H9 (cell line): ENCODE results near the gene ATP1A4. TPM values are rescaled to one million over a fixed set of nuclear protein-coding genes. Genes with fewer than 3 reads are reported as not detected.

Experiments used
- DNase-seq: peaks from one replicate; pipeline ENCODE4 v3.0.0-alpha.2; 2017
- H2AFZ ChIP-seq: one replicate; pipeline ENCODE4 v1.6.1; 2013; ENCODE audit warnings: mild to moderate bottlenecking, low read length, control low read depth, moderate library complexity
- H2AK5ac ChIP-seq: 2 replicates; pipeline ENCODE4 v1.6.1; 2013; ENCODE audit warnings: low read length, control low read depth, mixed read lengths; ENCODE audit not compliant: insufficient read length
- H2BK120ac ChIP-seq: one replicate; pipeline ENCODE4 v1.6.1; 2013; ENCODE audit warnings: low read depth, mild to moderate bottlenecking, low read length, control low read depth, inconsistent platforms; ENCODE audit not compliant: poor library complexity, severe bottlenecking
- H2BK12ac ChIP-seq: 2 replicates; pipeline ENCODE4 v1.6.1; 2013; ENCODE audit warnings: low read length, control low read depth, mixed read lengths, low read depth; ENCODE audit not compliant: insufficient read length
- H2BK15ac ChIP-seq: 2 replicates; pipeline ENCODE4 v1.6.1; 2013; ENCODE audit warnings: low read depth, low read length, control low read depth
- H2BK20ac ChIP-seq: one replicate; pipeline ENCODE4 v1.6.1; 2013; ENCODE audit warnings: low read depth, mild to moderate bottlenecking, low read length, control low read depth, inconsistent platforms; ENCODE audit not compliant: poor library complexity, severe bottlenecking
- H2BK5ac ChIP-seq: 2 replicates; pipeline ENCODE4 v1.6.1; 2013; ENCODE audit warnings: low read length, control low read depth, mixed read lengths; ENCODE audit not compliant: insufficient read length
- H3K14ac ChIP-seq: 2 replicates; pipeline ENCODE4 v1.6.1; 2013; ENCODE audit warnings: low read length, control low read depth; ENCODE audit not compliant: insufficient read depth
- H3K18ac ChIP-seq: 2 replicates; pipeline ENCODE4 v1.6.1; 2013; ENCODE audit warnings: low read depth, mild to moderate bottlenecking, mixed read lengths, low read length, control low read depth; ENCODE audit not compliant: insufficient read length
- H3K23ac ChIP-seq: 2 replicates; pipeline ENCODE4 v1.6.1; 2013; ENCODE audit warnings: low read length, control low read depth, mixed read lengths, low read depth; ENCODE audit not compliant: insufficient read length
- H3K23me2 ChIP-seq: 2 replicates; pipeline ENCODE4 v1.6.1; 2013; ENCODE audit warnings: low read depth, mild to moderate bottlenecking, mixed read lengths, low read length, control low read depth; ENCODE audit not compliant: insufficient read length, poor library complexity, severe bottlenecking
- H3K27ac ChIP-seq: 2 replicates; pipeline ENCODE4 v1.5.1; 2013; ENCODE audit warnings: low read length, control low read depth, mixed read lengths, low read depth; ENCODE audit not compliant: insufficient read length
- H3K27me3 ChIP-seq: 2 replicates; pipeline ENCODE4 v1.6.1; 2013; ENCODE audit warnings: low read length, control low read depth, inconsistent platforms; ENCODE audit not compliant: insufficient read depth
- H3K4ac ChIP-seq: 2 replicates; pipeline ENCODE4 v1.6.1; 2013; ENCODE audit warnings: low read depth, mild to moderate bottlenecking, control low read depth, inconsistent platforms, low read length, moderate library complexity
- H3K4me1 ChIP-seq: 2 replicates; pipeline ENCODE4 v1.6.1; 2013; ENCODE audit warnings: low read length, control low read depth, inconsistent platforms; ENCODE audit not compliant: insufficient read depth
- H3K4me2 ChIP-seq: 2 replicates; pipeline ENCODE4 v1.6.1; 2013; ENCODE audit warnings: low read length, control low read depth, mixed read lengths; ENCODE audit not compliant: insufficient read length, insufficient read depth
- H3K56ac ChIP-seq: 2 replicates; pipeline ENCODE4 v1.6.1; 2013; ENCODE audit warnings: low read depth, mild to moderate bottlenecking, mixed read lengths, low read length, control low read depth; ENCODE audit not compliant: insufficient read length
- H3K79me1 ChIP-seq: 2 replicates; pipeline ENCODE4 v1.6.1; 2013; ENCODE audit warnings: low read depth, mild to moderate bottlenecking, moderate library complexity, low read length, control low read depth, inconsistent platforms; ENCODE audit not compliant: insufficient read depth, poor library complexity, severe bottlenecking
- H3K79me2 ChIP-seq: 2 replicates; pipeline ENCODE4 v1.6.1; 2013; ENCODE audit warnings: low read length, control low read depth, inconsistent platforms; ENCODE audit not compliant: insufficient read depth
- H3K9ac ChIP-seq: 2 replicates; pipeline ENCODE4 v1.6.1; 2013; ENCODE audit warnings: low read length, control low read depth, mixed read lengths; ENCODE audit not compliant: insufficient read length; ENCODE audit errors: extremely low read depth
- H3K9me3 ChIP-seq: one replicate; pipeline ENCODE4 v1.6.1; 2013; ENCODE audit warnings: low read depth, low read length, inconsistent platforms; ENCODE audit not compliant: control insufficient read depth
- H3T11ph ChIP-seq: one replicate; pipeline ENCODE4 v1.6.1; 2013; ENCODE audit warnings: mild to moderate bottlenecking, low read length, control low read depth, inconsistent platforms
- H4K20me1 ChIP-seq: one replicate; pipeline ENCODE4 v1.6.1; 2013; ENCODE audit not compliant: control insufficient read depth, insufficient read length, insufficient read depth
- H4K5ac ChIP-seq: 2 replicates; pipeline ENCODE4 v1.6.1; 2013; ENCODE audit warnings: low read depth, mild to moderate bottlenecking, mixed read lengths, low read length, control low read depth; ENCODE audit not compliant: insufficient read length
- H4K8ac ChIP-seq: replicated peaks from 2 replicates; pipeline ENCODE4 v1.6.1; 2013; ENCODE audit warnings: low read length, control low read depth, mixed read lengths, low read depth; ENCODE audit not compliant: insufficient read length
- H4K91ac ChIP-seq: 2 replicates; pipeline ENCODE4 v1.6.1; 2013; ENCODE audit warnings: low read depth, mild to moderate bottlenecking, moderate library complexity, mixed read lengths, low read length, control low read depth; ENCODE audit not compliant: insufficient read length
- H3K27ac Mint-ChIP-seq, 3 experiments: 2 replicates in 2 of 3; 3 replicates in 1 of 3; pipeline ENCODE4 v1.8.0; 2020 to 2021; ENCODE audit warnings: mixed read lengths in 3 of 3, mild to moderate bottlenecking in 1 of 3, moderate library complexity in 1 of 3
- H3K27me3 Mint-ChIP-seq: 2 replicates; pipeline ENCODE4 v1.8.0; 2021; ENCODE audit warnings: low read depth, mild to moderate bottlenecking, moderate library complexity, mixed read lengths
- H3K36me3 Mint-ChIP-seq, 3 experiments: 2 replicates in 2 of 3; 3 replicates in 1 of 3; pipeline ENCODE4 v1.8.0; 2020 to 2021; ENCODE audit warnings: low read depth in 3 of 3, mixed read lengths in 3 of 3; ENCODE audit not compliant: insufficient read depth in 1 of 3
- H3K4me1 Mint-ChIP-seq, 2 experiments: 2 replicates each; pipeline ENCODE4 v1.8.0; 2020; ENCODE audit warnings: mixed read lengths in 2 of 2
- H3K4me3 Mint-ChIP-seq, 2 experiments: 2 replicates in 1 of 2; 3 replicates in 1 of 2; pipeline ENCODE4 v1.8.0; 2020 to 2021; ENCODE audit warnings: mild to moderate bottlenecking in 2 of 2, mixed read lengths in 2 of 2, moderate library complexity in 1 of 2
- H3K9me3 Mint-ChIP-seq, 2 experiments: 2 replicates in 1 of 2; 3 replicates in 1 of 2; pipeline ENCODE4 v1.8.0; 2020; ENCODE audit warnings: mild to moderate bottlenecking in 2 of 2, mixed read lengths in 2 of 2, moderate library complexity in 1 of 2
- WGBS: extraction: QIAGEN DNeasy Blood & Tissue Kit; methylation state at CpG from one replicate; pipeline ENCODE4 v1.1.7; 2013; ENCODE audit warnings: missing lambda C conversion rate, low lambda C conversion rate, mixed read lengths; ENCODE audit not compliant: insufficient read length; ENCODE audit errors: extremely low coverage; 5-methylcytosine and 5-hydroxymethylcytosine counted together
- total RNA-seq: library from RNA; stranded (reverse); gene quantifications from 2 replicates; pipeline ENCODE4 v1.2.1, GENCODE V29; 2021
- TF ChIP-seq, protein P1 (sequence below): fragments of 200-600 bp; sonication (generic); conservative IDR thresholded peaks from 3 replicates; pipeline ENCODE4 v1.8.0; 2021; ENCODE audit warnings: antibody characterized with exemption, mild to moderate bottlenecking

The ATP1A4 gene
- total RNA-seq, 1 experiment from 2014 or later: 0.20 TPM

DNA sequence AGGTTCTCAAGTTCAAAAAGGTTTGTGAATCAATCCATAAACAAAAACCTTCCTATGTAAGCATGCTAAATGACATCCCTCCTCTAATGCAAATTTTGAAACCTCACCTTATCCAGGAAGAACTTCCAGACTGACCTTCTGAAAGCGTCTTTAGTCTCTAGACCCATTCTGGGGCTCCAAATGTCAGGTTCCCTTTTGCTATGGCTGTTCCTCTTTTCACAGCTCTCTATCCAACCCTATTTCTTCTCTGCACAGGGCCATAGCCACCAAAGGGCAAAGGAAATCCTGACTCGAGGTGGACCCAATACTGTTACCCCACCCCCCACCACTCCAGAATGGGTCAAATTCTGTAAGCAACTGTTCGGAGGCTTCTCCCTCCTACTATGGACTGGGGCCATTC, 3.4 kb downstream of the ATP1A4 start:
- Histone ChIP-seq H4K8ac (no peak overlapping the region), H3K79me1 (no peaks in the 10 kb centered on the region), H4K91ac (no peak overlapping the region), H2BK120ac (no peak overlapping the region), H3K23ac (no peak overlapping the region), H3K18ac (no peak overlapping the region), H3K9ac (no peak overlapping the region), H2AK5ac (no peak overlapping the region), H2BK12ac (no peak overlapping the region), H3K79me2 (no peaks in the 10 kb centered on the region), H2BK15ac (no peak overlapping the region), H4K20me1 (no peaks in the 10 kb centered on the region), H2BK5ac (no peak overlapping the region), H3K27me3 (no peaks in the 10 kb centered on the region), H2BK20ac (no peak overlapping the region), H3K4me2 (no peak overlapping the region), H2AFZ (no peak overlapping the region), H3K9me3 (no peaks in the 10 kb centered on the region), H3K4me1 (no peaks in the 10 kb centered on the region), H3K56ac (no peak overlapping the region), H3K4ac (no peak overlapping the region), H3T11ph (no peak overlapping the region), H3K27ac (no peak overlapping the region), H3K23me2 (no peaks in the 10 kb centered on the region), H4K5ac (no peak overlapping the region), H3K14ac (no peak overlapping the region)
- WGBS: no CpG with 5 or more reads among the region's 3 CpGs
- DNase-seq: no peak
- TF ChIP-seq, protein P1, sequence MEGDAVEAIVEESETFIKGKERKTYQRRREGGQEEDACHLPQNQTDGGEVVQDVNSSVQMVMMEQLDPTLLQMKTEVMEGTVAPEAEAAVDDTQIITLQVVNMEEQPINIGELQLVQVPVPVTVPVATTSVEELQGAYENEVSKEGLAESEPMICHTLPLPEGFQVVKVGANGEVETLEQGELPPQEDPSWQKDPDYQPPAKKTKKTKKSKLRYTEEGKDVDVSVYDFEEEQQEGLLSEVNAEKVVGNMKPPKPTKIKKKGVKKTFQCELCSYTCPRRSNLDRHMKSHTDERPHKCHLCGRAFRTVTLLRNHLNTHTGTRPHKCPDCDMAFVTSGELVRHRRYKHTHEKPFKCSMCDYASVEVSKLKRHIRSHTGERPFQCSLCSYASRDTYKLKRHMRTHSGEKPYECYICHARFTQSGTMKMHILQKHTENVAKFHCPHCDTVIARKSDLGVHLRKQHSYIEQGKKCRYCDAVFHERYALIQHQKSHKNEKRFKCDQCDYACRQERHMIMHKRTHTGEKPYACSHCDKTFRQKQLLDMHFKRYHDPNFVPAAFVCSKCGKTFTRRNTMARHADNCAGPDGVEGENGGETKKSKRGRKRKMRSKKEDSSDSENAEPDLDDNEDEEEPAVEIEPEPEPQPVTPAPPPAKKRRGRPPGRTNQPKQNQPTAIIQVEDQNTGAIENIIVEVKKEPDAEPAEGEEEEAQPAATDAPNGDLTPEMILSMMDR: no peak
- no peaks in the 10 kb centered on the region for H3K9me3 Mint-ChIP-seq
- no peaks in the 10 kb centered on the region for H3K36me3 Mint-ChIP-seq
- H3K4me3 Mint-ChIP-seq: no peak overlapping the region
- peaks cover 8% of the 10 kb centered on the region for H3K27me3 Mint-ChIP-seq
- no peaks in the 10 kb centered on the region for H3K4me1 Mint-ChIP-seq
- H3K27ac Mint-ChIP-seq: no peak overlapping the region
